ENCODE data around the gene EVC2.

DNA sequence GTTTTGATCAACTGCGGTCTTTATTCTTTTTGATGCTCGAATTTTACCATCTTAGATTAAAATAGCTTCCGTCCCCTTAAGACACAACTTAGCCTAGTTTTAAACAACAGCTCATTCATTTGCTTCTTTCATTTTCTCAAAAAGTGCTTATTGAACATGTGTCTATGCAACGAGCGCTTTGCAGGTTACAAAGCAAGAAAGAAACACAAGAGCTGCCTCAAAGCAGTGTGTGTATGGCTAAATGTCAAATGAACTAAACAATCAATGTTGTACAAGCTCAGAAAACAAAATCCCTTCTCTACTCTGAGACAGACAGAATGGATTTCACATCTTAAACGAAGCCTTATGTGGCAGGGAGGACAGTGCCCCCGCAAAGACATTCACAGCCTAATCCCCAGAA is 61.0 kb downstream of the EVC2 start:
- TF ChIP-seq YY1 (IDR thresholded peaks at IDR 0.05; ENCODE audit: insufficient read depth, insufficient read length): no peak
- TF ChIP-seq ZNF274 (IDR thresholded peaks at IDR 0.05; ENCODE audit: low read depth, low read length): no peak
